Panc1 (cell line): ENCODE data around the gene BICD1. TPM values are rescaled to one million over a fixed set of nuclear protein-coding genes. Genes with fewer than 3 reads are reported as not detected.

Experiments used
- ATAC-seq: fragments of 200-7000 bp; cut with Tn5 transposase; 2 replicates; pipeline ENCODE4 v1.9.1; 2020; ENCODE audit warnings: mild to moderate bottlenecking, moderate library complexity
- BruUV-seq: library from RNA; stranded (reverse); fragments of 400-500 nt; replicated peaks from 2 replicates; lab custom pipeline; 2021; lab: Mats Ljungman, UMichigan
- CTCF ChIA-PET: fragments of 300-600 bp; sonication (Branson Sonifier 250); formaldehyde crosslinking; loops from one replicate; lab custom pipeline; 2022; ENCODE audit warnings: antibody characterized with exemption; lab: Charles Lee
- POLR2A ChIA-PET: fragments of 300-600 bp; sonication (Branson Sonifier 250); formaldehyde crosslinking; loops from one replicate; lab custom pipeline; 2022; ENCODE audit warnings: antibody characterized with exemption; lab: Charles Lee
- DNase-seq: peaks from one replicate; pipeline ENCODE4 v3.0.0-alpha.2; 2010; ENCODE audit warnings: low read depth, low spot score
- H3K27ac ChIP-seq: 2 replicates; pipeline ENCODE4 v1.5.1; 2011; ENCODE audit warnings: mild to moderate bottlenecking, low read length, inconsistent platforms
- H3K27me3 ChIP-seq: fragments of 200-500 bp; sonication (Bioruptor generic); 2 replicates; pipeline ENCODE4 v1.6.0; 2014; ENCODE audit warnings: low read length, inconsistent platforms; ENCODE audit not compliant: control insufficient read depth, insufficient read depth
- H3K36me3 ChIP-seq: fragments of 200-500 bp; sonication (Bioruptor generic); 2 replicates; pipeline ENCODE4 v1.5.1; 2014; ENCODE audit warnings: inconsistent platforms, mild to moderate bottlenecking, low read length, moderate library complexity; ENCODE audit not compliant: control insufficient read depth, insufficient read depth
- H3K4me1 ChIP-seq: 2 replicates; pipeline ENCODE4 v1.5.1; 2011; ENCODE audit warnings: inconsistent platforms, mild to moderate bottlenecking, low read length, moderate library complexity; ENCODE audit not compliant: control insufficient read depth, insufficient read depth
- H3K4me3 ChIP-seq, 2 experiments: 2 replicates each; pipeline ENCODE4 v1.5.1; 2011 to 2012; ENCODE audit warnings: low read depth in 2 of 2, low read length in 2 of 2, mild to moderate bottlenecking in 2 of 2, inconsistent platforms in 1 of 2, moderate library complexity in 1 of 2
- H3K9me3 ChIP-seq: fragments of 200-500 bp; sonication (Bioruptor generic); 2 replicates; pipeline ENCODE4 v1.5.1; 2014; ENCODE audit warnings: low read depth, mild to moderate bottlenecking, inconsistent platforms, low read length, moderate library complexity; ENCODE audit not compliant: control insufficient read depth, insufficient read depth
- CTCF ChIP-seq: fragments of 450-650 bp; IDR thresholded peaks from 2 replicates; pipeline ENCODE4 v1.5.1; 2017; ENCODE audit warnings: mild to moderate bottlenecking
- POLR2AphosphoS5 ChIP-seq: IDR thresholded peaks from 2 replicates; pipeline ENCODE4 v1.6.1; 2012; ENCODE audit warnings: mild to moderate bottlenecking, low read depth, low read length, moderate library complexity
- REST ChIP-seq, 2 experiments: IDR thresholded peaks; 2 replicates each; pipeline ENCODE4 v1.6.1; 2011 to 2012; ENCODE audit warnings: low read depth in 2 of 2, control low read depth in 1 of 2, low read length in 1 of 2, mild to moderate bottlenecking in 1 of 2, moderate library complexity in 1 of 2; ENCODE audit not compliant: insufficient read depth in 1 of 2
- SIN3A ChIP-seq: IDR thresholded peaks from 2 replicates; pipeline ENCODE4 v1.6.1; 2012; ENCODE audit warnings: low read depth, mild to moderate bottlenecking, low read length, moderate library complexity, borderline replicate concordance; ENCODE audit not compliant: insufficient read depth
- TCF7L2 ChIP-seq: IDR thresholded peaks from 2 replicates; pipeline ENCODE4 v1.6.1; 2011; ENCODE audit warnings: mild to moderate bottlenecking, low read depth, low read length, inconsistent platforms
- in situ Hi-C: cut with HindIII; loops from 2 replicates; pipeline ENCODE4 v1.10.0; 2016; ENCODE audit warnings: low sequenced_read_pairs, low pct_unique_long_range_greater_than_20kb
- intact Hi-C: fragments of 100-400 bp; cut with micrococcal nuclease; formaldehyde crosslinking; loops from one replicate; pipeline ENCODE4 v1.10.0; 2022; ENCODE audit not compliant: unreplicated experiment
- total RNA-seq: library from RNA; stranded (reverse); gene quantifications from one replicate; pipeline ENCODE4 v1.2.1, GENCODE V29; 2021; ENCODE audit not compliant: unreplicated experiment

Gene BICD1
- total RNA-seq, 1 experiment from 2014 or later: 40.0 TPM

- TF ChIP-seq CTCF: no peak
- no peak for TF ChIP-seq TCF7L2
- TF ChIP-seq POLR2AphosphoS5: no peak
- no peak for TF ChIP-seq SIN3A
- no peak for TF ChIP-seq REST (IDR thresholded peaks at IDR 0.05; ENCODE audit: insufficient read depth in 1 of 2, low read depth in 2 of 2, low read length in 1 of 2)
- no peaks in the 10 kb centered on the region for H3K27me3 ChIP-seq
- H3K4me1 ChIP-seq: no peaks in the 10 kb centered on the region
- H3K9me3 ChIP-seq: peaks cover 5% of the 10 kb centered on the region; the same call in 1 of the 2 replicates
- POLR2A ChIA-PET: no interaction called here
- H3K36me3 ChIP-seq: no peaks in the 10 kb centered on the region
- no peak overlapping the region for H3K27ac ChIP-seq
- CTCF ChIA-PET: no interaction called here
- H3K4me3 ChIP-seq: no peak overlapping the region
- ATAC-seq: no peak
- in situ Hi-C loops (no loop called here), intact Hi-C loops (no loop called here)
- DNase-seq: no peak
- TSS peak; percentile 32 for BruUV-seq
These were observed 134.2 kb downstream of the BICD1 start for GRCh38 chr12:32240831-32241230.

GRCh38 chr12:32242641-32243040 is 136.0 kb downstream of the BICD1 start:
- ATAC-seq: no peak
- H3K27ac ChIP-seq: no peak overlapping the region
- intact Hi-C loops: no loop called here
- H3K36me3 ChIP-seq: no peaks in the 10 kb centered on the region
- no peaks in the 10 kb centered on the region for H3K4me1 ChIP-seq
- TF ChIP-seq POLR2AphosphoS5: no peak
- no peak for TF ChIP-seq REST (IDR thresholded peaks at IDR 0.05; ENCODE audit: insufficient read depth in 1 of 2, low read depth in 2 of 2, low read length in 1 of 2)
- TF ChIP-seq SIN3A: no peak
- no peak for TF ChIP-seq TCF7L2
- no peak for TF ChIP-seq CTCF
- POLR2A ChIA-PET: no interaction called here
- no peaks in the 10 kb centered on the region for H3K9me3 ChIP-seq
- CTCF ChIA-PET: interaction anchor here (0.6 kb wide), 1 partner anchor 249 kb away, joined by 3 read pairs; no protein-coding TSS in a partner anchor
- in situ Hi-C loops: no loop called here
- H3K4me3 ChIP-seq: no peak overlapping the region
- no TSS peak for BruUV-seq
- no peak for DNase-seq
- no peaks in the 10 kb centered on the region for H3K27me3 ChIP-seq
